Endometrium (tissue), 2 donors: ENCODE data around the gene SSH2.

ENCODE experiments used
- FAIRE-seq: peaks from 2 replicates; lab custom pipeline; 2012; peaks lifted over from hg19 to GRCh38; lab: Jason Lieb, UNC
- donor health status: control.
- donor health status: control.

Gene SSH2

GRCh38 chr17:29576214-29577000 is 353.6 kb downstream of the SSH2 start:
- FAIRE-seq: no peak
